ENCODE measurements around the gene QKI.

QKI gene

DNA sequence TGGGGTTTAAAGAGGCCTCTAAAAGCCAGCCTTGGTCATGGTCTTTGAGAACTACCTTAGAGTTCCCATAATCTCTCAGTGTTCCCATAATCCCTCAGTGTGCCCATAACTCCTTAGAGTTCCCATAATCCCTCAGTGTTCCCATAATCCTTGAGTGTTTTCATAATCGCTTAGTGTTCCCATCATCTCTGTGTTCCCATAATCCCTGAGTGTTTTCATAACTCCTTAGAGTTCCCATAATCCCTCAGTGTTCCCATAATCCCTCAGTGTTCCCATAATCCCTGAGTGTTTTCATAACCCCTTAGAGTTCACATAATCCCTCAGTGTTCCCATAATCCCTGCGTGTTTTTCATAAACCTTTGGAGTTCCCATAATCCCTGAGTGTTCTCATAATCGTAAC is 199.2 kb downstream of the QKI start:
- DNase-seq (ENCODE audit: low read depth), result no peak

DNA sequence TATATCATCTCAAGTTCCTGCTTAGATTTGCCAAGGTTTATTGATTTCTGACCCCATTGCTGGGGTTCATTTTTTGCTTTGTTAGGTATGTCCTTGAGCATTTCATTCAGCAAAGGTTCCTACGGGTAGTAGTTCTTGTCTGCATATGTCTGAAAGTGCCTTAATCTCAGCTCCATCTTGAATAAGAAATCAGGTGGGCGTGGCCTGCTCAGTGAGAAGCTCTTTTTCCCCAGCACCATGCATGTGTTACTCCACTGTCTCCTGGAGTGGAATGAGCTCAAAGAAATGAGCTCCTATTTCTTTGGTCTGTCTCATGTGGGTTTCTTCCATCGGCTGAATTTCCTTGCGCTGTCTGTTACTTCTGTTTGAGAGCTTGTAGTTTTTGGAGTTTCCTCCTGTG is 201.9 kb downstream of the QKI start:
- no peak for DNase-seq (ENCODE audit: low read depth)

DNA sequence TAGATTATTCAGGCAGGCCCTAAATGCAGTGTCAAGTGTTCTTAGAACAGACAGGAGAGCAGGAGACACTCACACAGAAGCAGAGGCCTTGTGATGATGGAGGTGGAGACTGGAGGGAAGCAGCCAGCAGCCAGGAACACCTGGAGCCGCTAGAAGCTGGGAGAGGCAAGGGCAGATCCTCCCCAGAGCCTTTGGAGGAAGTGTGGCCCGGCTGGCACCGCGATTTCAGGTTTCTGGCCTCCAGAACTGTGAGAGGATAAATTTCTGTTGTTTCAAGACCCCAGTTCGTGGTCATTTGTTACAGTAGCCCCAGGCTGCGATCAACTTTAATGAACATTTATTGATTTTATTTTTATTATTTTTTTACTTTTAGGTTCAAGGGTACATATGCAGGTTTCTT is 203.0 kb downstream of the QKI start:
- no peak for DNase-seq (ENCODE audit: low read depth)

DNA sequence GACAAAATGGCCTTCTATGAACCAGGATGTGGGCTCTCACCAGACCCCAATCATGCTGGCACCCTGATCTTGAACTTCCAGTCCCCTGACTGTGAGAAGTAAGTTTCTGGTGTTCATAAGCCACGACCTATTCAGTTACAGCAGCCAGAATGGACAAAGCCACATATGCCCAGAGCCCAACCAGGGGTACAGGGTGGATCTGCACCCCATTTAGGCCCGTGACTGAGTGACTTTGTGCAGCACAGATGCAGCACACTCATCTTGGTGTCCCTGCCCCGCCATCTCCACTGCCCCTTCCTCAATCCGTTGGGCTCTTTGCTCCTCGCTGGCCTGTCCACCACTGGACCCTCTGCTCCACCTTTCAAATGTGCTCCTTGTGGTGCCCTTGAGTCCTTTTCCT is 205.6 kb downstream of the QKI start:
- no peak for DNase-seq (ENCODE audit: low read depth)

DNA sequence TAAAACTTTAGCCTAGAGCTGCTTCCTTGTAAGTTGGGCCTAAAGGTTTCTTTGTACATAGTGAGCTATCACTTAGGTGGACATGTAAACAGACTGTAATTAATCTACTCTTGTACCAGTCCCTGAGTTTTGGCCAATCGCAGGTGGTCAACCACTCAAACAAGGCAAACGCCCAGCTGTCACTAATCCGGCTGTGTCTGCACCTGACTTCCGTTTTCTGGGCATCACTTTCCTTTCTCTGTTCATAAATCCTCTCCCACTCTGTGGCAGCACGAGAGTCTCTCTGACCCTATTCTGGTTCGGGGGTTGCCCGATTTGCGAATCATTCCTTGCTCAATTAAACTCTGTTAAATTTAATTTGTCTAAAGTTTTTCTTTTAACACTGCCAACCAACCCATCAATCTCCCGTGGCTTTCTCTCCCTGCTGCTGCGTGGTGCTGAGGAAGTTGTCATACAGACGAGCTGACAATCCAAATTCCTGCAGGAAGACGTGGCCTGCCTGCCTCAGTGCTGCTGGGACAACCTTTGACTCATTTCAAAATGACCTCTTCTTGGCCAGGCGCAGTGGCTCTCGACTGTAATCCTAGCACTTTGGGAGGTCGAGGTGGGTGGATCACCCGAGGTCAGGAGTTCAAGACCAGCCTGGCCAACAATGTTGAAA is 206.3 kb downstream of the QKI start:
- DNase-seq (ENCODE audit: low read depth), result peak; percentile 39

DNA sequence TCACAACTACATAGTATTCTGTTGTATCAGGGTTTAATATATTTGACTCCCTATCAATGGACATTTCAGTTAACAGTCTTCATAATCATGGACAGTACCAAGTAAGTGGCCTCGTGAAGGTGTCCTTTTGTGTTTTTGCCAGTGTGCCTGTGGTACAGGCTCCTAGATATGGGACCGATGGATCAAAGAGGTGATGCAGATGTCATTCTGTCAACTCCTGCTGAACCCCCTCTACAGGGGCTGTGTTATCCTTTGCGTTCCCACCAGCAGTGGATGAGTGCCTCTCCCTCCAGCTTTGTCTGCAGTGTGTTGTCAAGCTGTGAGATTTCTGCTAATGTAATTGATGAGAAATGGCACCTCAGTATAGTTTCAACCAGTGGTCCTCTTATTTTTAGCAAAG is 210.7 kb downstream of the QKI start:
- no peak for DNase-seq (ENCODE audit: low read depth)

DNA sequence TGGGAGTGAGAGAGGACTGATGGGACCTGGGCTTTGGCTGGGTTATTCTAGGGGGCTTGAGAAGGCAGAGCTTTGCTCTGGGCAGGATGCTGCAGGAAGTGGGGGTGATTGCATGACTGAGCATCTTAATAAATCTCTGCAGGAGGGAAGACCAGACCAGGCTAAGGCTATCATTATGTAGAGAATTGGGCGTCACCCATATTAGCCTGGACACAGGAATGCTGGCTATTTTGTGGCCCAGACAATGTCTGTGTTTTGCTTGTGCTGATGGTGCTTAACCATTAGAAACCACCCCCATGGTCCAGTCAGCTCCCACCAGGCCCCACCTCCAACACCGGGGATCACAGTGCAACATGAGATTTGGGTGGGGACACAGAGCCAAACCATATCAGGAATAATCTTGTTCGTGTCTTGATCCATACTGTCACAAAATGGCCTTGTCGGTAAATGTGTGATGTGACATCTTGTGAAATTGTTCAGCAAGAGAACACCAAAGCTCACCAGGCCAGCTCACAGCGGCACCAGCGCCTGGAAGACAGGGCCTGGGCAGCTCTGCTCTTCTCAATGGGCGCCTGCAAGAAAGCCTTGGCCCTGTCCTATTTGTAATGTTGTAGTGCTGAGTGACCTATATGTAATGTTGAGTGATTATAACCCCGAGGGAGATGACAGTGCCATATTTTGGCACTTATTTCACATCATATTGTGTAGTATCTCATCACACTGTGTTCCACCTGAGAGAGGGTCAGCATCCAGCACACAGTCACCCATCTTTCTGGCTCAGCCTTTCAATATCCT is 211.8 kb downstream of the QKI start:
- no peak for DNase-seq (ENCODE audit: low read depth)

DNA sequence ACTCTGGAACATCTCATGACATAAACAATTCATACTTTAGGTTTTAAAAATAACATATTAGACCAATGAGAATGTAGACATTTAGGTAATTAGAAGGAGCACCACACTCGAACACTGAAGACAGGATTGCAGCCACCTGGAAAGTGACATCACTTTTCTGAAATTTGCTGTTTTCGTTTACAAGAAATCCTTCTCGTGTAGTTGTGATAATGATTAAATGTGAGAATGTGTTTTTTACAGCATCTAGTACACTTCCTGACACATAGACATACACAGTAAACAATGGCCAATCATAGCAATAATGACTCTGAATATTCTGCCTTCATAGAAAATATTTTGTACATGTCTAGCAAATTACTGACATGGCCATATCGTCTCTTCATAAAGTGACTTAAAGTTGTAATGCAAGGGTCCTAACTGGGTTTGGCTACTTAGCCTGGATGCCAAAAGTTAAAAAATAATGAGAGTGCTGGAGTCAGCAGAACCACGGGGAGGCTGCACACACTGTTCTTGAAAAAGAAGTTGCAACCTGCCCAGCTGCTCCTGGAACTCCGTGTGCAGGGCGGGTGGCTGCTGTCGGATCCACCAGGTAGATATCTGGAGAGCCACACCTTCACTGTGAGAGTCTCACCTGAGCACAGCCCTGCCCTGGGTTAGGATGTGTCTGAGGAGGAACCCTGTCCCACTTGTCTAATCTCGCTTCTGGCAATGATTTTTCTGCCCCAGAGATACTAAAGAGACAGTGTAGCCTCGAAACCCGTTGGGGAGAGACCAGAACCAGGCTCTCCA is 212.9 kb downstream of the QKI start:
- DNase-seq (ENCODE audit: low read depth), result no peak
